Neural crest cell (in vitro differentiated cells): ENCODE results near the gene ZBTB40. TPM values are rescaled to one million over a fixed set of nuclear protein-coding genes. Genes with fewer than 3 reads are reported as not detected.

Source experiments
- DNase-seq: peaks from one replicate; pipeline ENCODE4 v3.0.0; 2021; ENCODE audit warnings: low read depth, mixed read lengths, low spot score
- H3K27ac Mint-ChIP-seq: one replicate; pipeline ENCODE4 v1.8.0; 2021; ENCODE audit warnings: mild to moderate bottlenecking, mixed read lengths; ENCODE audit not compliant: unreplicated experiment
- H3K27me3 Mint-ChIP-seq: 2 replicates; pipeline ENCODE4 v1.8.0; 2021; ENCODE audit warnings: low read depth, mild to moderate bottlenecking, mixed read lengths
- H3K36me3 Mint-ChIP-seq: 2 replicates; pipeline ENCODE4 v1.8.0; 2021; ENCODE audit warnings: low read depth, mild to moderate bottlenecking, mixed read lengths
- H3K4me1 Mint-ChIP-seq: 2 replicates; pipeline ENCODE4 v1.8.0; 2021; ENCODE audit warnings: mixed read lengths
- H3K4me3 Mint-ChIP-seq: one replicate; pipeline ENCODE4 v1.8.0; 2021; ENCODE audit warnings: mild to moderate bottlenecking, mixed read lengths
- H3K9me3 Mint-ChIP-seq: 2 replicates; pipeline ENCODE4 v1.8.0; 2021; ENCODE audit warnings: mixed read lengths
- CTCF ChIP-seq: fragments of 200-600 bp; sonication (generic); conservative IDR thresholded peaks from 2 replicates; pipeline ENCODE4 v1.5.0; 2021; ENCODE audit warnings: antibody characterized with exemption, mild to moderate bottlenecking
- total RNA-seq: library from RNA; stranded (reverse); gene quantifications from 2 replicates; pipeline ENCODE4 v1.2.1, GENCODE V29; 2021

ZBTB40 gene
- total RNA-seq, 1 donor from 2014 or later = 31.8 TPM

GRCh38 chr1:22563671-22564602 lies 112.3 kb downstream of the ZBTB40 start:
- DNase-seq = no peak
- Mint-ChIP-seq H3K27me3 (peaks cover 84% of the 10 kb centered on the region), H3K36me3 (no peaks in the 10 kb centered on the region), H3K27ac (no peak overlapping the region), H3K4me1 (peaks cover 4% of the 10 kb centered on the region), H3K4me3 (peak overlapping the region; percentile 54), H3K9me3 (no peaks in the 10 kb centered on the region)
- no peak for TF ChIP-seq CTCF

- DNase-seq = no peak
- no peaks in the 10 kb centered on the region for H3K36me3 Mint-ChIP-seq
- H3K27me3 Mint-ChIP-seq = peaks cover 70% of the 10 kb centered on the region
Observed at GRCh38 chr1:22566161-22566560, 114.5 kb downstream of the ZBTB40 start.

GRCh38 chr1:22567197-22567596 lies 115.5 kb downstream of the ZBTB40 start:
- no peak for TF ChIP-seq CTCF
- H3K27me3 Mint-ChIP-seq = peaks cover 62% of the 10 kb centered on the region
- no peaks in the 10 kb centered on the region for H3K9me3 Mint-ChIP-seq
- no peak overlapping the region for H3K4me3 Mint-ChIP-seq
- no peaks in the 10 kb centered on the region for H3K36me3 Mint-ChIP-seq
- no peak for DNase-seq
- H3K27ac Mint-ChIP-seq = no peak overlapping the region
- H3K4me1 Mint-ChIP-seq = peaks cover 4% of the 10 kb centered on the region

More at GRCh38 chr1:22566161-22566560, 114.5 kb downstream of the ZBTB40 start:
- no peak for TF ChIP-seq CTCF
- peaks cover 4% of the 10 kb centered on the region for H3K4me1 Mint-ChIP-seq
- no peak overlapping the region for H3K27ac Mint-ChIP-seq
- no peak overlapping the region for H3K4me3 Mint-ChIP-seq
- no peaks in the 10 kb centered on the region for H3K9me3 Mint-ChIP-seq

GRCh38 chr1:22567994-22568393 lies 116.3 kb downstream of the ZBTB40 start:
- Mint-ChIP-seq H3K27me3 (peaks cover 58% of the 10 kb centered on the region), H3K36me3 (no peaks in the 10 kb centered on the region), H3K4me1 (peaks cover 4% of the 10 kb centered on the region), H3K27ac (no peak overlapping the region), H3K9me3 (no peaks in the 10 kb centered on the region), H3K4me3 (no peak overlapping the region)
- DNase-seq = no peak
- no peak for TF ChIP-seq CTCF

GRCh38 chr1:22569269-22569668 lies 117.6 kb downstream of the ZBTB40 start:
- Mint-ChIP-seq H3K4me3 (no peak overlapping the region), H3K27me3 (peaks cover 54% of the 10 kb centered on the region), H3K4me1 (no peaks in the 10 kb centered on the region), H3K27ac (no peak overlapping the region), H3K9me3 (no peaks in the 10 kb centered on the region), H3K36me3 (no peaks in the 10 kb centered on the region)
- DNase-seq = no peak
- no peak for TF ChIP-seq CTCF
